Inflammatory macrophage treated with lipopolysaccharide for 4 hours (primary cell): ENCODE measurements around the gene RHCE.
"Not testable (repeated sequence)": the region's sequence is repeated elsewhere in the genome, so short reads cannot be mapped to it uniquely, and the experiment has no call there.

Experiments
- DNase-seq: peaks from one replicate; pipeline ENCODE4 v3.0.0-alpha.2; 2020

The RHCE gene

DNA sequence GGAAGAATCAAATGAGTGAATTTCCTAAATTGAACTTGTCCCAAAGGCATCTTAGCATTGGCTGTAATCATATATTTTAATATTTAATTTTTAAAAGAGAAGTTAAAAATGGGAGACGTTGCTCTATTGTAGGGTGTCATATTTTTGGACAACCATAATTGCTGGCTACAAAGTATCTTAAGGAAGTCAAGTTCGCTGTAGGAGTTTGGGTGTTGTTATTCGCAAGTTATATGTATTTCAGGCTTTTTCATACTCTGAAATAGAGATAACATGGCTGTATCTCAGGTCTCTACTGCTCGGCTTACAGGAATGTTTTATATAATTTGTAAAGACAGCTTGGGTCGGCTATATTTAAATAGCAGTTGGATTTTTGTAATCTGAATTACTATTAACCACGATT lies 81.6 kb downstream of the RHCE start:
- DNase-seq = no peak

DNA sequence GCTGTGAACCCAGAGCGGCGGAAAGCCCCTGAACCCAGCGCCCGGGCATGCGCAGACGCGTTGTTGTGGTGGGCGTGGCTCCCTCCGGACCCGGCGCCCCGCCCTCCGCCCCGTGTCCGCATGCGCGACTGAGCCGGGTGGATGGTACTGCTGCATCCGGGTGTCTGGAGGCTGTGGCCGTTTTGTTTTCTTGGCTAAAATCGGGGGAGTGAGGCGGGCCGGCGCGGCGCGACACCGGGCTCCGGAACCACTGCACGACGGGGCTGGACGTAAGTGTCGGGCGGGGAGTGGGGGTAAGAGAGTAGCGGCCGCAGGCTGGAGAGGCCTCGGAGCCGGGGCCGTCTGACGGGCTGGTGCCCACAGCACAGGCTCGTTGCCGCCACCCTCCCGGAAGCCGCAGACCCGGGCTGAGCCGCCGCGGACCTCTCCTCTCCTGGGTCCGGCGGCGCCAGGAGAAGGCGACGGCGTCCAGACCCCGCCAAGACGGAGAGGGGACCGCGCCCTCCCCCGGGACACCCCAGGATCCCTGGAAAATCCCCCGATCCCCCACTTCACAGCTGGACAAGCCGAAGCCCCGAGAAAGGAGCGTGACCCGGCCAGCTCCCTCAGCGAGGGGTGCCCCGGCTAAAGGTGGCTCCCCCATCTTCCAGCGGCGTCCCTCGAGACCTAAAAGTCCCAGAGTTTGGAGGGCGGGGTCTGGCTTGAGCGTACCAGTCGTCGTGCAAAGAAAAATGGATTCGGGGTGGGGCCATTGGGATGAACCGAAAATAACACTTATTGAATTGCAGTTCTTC lies 82.2 kb downstream of the RHCE start, which contains the start of gene TMEM50A:
Gene TMEM50A (plus strand): TSS at position 147 of the 794 bp plus-strand sequence. CDS start 2,153 bp downstream, outside the sequence.
- peak; percentile 88 for DNase-seq

DNA sequence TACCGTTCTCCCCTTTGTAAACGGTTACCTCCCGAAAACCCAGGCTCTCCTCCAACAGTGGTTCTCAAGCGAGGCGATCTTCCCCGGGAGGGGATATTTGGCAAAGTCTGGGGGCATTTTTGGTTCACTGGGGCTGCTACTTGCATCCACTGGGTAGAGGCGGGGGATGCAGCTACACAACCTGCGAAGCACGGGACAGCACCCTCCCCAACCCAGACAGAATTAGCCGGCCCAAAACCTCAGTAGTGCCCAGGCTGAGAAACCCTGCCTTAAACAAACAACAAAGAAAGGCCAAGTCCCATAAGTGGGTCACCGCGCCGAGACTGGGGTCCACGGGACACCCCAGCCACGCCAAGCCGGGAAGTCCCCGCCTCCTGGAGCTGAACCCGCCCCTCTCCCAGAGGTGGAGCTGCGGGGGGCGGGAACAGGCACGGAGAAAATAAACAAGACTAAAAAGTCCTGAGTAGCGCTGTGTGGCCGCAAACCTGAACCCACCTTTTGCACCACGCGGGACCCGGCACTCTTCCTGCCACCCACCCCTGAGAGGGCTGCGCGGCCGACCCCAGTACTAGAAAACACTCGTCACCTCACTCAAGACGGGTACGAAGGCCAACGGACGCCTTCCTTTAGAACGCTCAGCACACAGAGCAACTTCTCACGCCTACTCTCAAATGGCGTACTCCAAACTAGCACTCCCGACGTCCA lies 83.0 kb downstream of the RHCE start:
- DNase-seq = not testable (repeated sequence)

DNA sequence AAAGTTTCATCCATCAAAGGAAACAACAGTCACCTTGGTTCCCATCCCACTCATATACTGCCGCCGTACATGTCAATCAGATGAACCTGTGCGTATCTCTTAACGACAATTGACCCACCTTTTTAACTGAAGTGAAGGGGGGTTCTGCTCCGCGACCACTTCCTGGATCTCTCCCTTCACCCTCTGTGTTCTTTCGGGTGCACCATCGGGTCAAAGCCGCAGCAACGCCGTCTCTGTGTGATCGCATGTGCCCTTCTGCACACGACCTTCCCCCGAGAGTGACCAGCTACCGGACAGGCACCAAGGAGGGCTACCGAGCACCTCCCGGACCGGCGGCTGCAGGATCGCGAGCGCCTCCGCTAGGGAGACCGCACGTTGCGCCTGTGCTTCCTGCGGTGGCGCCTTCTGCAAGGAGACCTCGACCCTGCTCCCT lies 83.7 kb downstream of the RHCE start:
- not testable (repeated sequence) for DNase-seq

DNA sequence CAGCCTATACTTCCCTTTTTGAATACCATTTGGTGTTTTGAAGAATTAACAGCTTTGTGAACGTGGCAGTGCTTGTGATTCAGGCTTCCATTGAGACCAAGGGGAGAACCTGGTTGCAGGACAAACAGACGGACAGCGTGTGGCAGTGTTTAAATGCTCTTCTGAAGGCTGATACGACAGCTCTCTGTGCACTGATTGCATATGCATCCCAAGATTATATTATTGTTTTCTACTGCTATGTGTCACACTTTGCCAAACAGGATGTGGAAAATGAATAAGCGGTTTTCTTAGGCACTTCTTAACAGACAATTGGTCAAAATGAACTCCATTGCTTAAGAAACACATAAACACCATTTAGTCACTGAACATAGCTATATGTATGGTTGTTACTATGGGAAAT lies 90.7 kb downstream of the RHCE start:
- DNase-seq = peak; percentile 79

DNA sequence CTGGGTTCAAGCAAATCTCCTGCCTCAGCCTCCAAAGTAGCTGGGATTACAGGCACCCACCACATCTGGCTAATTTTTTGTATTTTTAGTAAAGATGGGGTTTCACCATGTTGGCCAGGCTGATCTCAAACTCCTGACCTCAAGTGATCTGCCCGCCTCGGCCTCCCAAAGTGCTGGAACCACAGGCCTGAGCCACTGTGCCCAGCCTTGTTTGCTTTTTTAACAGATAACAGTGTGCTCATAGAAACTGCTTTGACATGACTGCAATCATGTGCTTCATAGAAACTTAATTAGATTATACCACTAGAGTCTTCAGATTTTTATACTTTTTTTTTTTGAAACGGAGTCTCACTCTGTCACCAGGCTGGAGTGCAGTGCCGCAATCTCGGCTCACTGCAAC lies 91.3 kb downstream of the RHCE start:
- DNase-seq = not testable (repeated sequence)

DNA sequence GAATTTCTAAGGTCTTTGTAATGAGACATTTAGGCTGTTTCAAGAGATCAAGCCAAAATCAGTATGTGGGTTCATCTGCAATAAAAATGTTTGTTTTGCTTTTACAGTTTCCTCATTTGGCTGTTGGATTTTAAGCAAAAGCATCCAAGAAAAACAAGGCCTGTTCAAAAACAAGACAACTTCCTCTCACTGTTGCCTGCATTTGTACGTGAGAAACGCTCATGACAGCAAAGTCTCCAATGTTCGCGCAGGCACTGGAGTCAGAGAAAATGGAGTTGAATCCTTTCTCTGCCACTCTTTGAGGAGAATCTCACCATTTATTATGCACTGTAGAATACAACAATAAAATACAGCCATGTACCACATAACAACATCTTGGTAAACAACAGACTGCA lies 91.8 kb downstream of the RHCE start:
- not testable (repeated sequence) for DNase-seq

DNA sequence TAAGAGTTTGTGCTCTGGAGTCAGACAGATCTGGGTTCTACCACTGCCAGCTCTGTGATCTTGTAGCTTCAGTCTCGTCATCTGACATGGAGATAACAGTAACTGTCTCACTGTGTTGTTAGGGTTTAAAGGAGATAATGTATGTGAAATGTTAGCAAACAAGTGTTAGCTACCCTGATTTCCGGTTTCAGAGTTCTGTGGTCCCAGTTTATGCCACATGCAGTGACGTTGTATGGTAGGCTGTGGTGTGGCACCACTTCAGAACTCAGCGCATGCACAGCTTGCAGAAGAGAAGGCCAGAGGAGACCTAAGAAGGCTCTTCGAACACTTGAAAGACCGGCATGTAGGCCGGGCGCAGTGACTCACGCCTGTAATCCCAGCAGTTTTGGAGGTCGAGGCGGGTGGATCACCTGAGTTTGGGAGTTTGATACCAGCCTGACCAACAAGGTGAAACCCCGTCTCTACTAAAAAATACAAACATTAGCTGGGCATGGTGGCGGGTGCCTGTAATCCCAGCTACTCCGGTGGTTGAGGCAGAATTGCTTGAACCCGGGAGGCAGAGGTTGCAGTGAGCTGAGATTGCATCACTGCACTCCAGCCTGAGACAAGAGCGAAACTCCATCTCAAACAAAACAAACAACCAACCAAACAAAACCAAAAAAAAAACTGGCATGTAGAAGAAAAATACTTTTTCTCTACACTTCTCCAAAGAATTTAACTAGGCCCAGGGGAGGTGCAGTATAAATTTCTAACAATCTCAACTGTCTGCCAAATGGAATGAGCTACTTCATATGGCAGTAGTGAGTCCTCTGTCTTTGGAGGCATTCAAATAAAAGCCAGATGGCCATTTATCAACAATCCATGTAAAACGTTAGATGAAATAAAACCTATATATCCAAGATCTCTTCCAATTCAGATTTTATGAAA lies 92.5 kb downstream of the RHCE start:
- DNase-seq = not testable (repeated sequence)

DNA sequence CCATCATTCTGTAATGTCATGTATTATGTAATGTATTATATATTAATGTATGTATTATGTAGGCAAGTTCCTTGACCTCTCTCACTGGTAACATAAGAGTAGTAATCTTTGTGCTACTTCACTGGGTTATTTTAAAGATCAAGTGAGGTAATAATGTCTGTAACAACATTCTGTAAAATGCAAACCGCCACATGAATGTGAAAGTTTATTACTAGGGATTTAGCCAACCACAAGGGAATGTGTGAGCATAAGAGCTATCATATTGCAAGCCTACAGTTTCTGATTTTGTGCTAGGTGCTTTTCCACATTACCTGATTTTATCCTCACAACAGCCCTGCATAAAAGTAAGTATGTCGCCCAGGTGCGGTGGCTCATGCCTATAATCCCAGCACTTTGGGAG lies 96.2 kb downstream of the RHCE start:
- DNase-seq = not testable (repeated sequence)

DNA sequence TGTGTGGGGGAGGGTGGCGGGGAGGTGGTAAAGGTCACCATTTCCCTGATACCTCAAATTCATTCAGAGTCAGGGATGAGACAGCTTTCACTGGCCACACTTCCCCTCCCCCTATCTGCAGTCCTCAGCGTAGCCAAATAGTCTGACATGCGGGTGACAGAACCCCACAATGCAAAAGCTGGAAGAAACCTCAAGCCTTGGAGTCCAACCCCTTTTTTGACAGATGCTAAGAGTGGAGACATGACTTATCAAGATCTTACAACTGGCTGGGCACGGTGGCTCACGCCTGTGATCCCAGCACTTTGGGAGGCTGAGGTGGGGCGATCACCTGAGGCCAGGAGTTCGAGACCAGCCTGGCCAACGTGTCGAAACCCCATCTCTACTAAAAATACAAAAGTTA lies 98.5 kb downstream of the RHCE start:
- DNase-seq = not testable (repeated sequence)

DNA sequence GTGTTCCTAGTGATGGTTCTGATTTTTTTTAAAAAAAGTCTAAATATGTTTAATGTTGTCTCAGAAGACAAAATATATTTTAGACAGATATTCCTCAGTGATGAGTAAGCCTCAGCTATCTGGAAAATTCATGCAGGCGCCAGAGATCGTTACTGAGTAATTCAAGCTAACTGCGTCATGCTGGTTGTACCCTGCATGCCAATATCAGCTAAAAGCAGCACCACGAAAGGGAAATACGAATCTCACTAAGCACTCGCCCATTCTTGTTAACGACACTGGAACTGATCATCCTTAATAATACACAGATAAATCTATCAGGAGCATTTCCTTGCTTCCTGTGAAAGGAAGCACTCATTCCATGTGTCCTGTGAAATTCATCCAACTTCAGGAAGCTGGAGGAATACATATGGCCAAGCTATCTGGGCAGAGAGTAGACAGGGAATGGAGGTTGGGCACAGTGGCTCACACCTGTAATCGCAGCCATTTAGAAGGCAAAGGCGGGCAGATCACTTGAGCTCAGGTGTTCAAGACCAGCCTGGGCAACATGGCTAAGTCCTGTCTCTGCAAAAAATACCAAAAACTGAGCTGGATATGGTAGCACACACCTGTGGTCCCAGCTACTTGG lies 100.2 kb downstream of the RHCE start:
- not testable (repeated sequence) for DNase-seq

DNA sequence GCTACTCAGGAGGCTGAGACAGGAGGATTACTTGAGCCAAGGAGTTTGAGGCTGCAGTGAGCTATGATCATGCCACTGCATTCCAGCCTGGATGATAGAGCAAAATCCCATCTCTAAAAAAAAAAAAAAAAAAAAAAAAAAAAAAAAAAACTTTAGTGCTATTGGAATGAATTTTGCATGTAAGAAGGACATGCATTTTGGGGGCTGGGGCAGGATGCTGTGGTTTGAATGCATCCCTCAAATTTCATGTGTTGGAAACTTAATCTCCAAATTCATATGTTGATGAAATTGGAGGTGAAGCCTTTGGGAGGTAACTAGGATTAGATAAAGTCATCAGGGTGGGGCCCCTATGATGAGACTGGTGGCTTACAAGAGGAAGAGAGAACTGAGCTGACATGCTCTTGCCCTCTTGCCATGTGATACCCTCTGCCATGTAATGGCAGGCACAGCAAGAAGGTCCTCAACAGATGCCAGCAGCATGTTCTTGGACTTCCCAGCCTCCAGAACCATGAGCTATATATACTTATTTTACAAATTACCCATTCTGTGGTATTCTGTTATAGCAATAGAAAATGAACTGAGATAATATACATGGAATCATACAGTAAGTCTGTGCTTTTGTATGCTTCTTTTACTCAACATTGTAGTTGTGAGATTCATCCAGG lies 107.7 kb downstream of the RHCE start:
- peak; percentile 35 for DNase-seq
